GM20431 (cell line): Measurements from ENCODE around the gene CHRNA1.

ENCODE experiments used
- in situ Hi-C: fragments of 300-500 bp; cut with MseI, MboI; formaldehyde crosslinking; loops from one replicate; pipeline ENCODE4 v1.15.0; 2020; ENCODE audit warnings: low sequenced_read_pairs; ENCODE audit not compliant: unreplicated experiment

The CHRNA1 gene

GRCh38 chr2:174763780-174764179, 492 bp downstream of the CHRNA1 start:
- in situ Hi-C loops: no loop called here

GRCh38 chr2:174762464-174762863, 1.8 kb downstream of the CHRNA1 start:
- in situ Hi-C loops: no loop called here

- in situ Hi-C loops: no loop called here
These were observed 2.4 kb downstream of the CHRNA1 start for GRCh38 chr2:174761837-174762236.

GRCh38 chr2:174760845-174761473, 3.3 kb downstream of the CHRNA1 start:
- in situ Hi-C loops: no loop called here

DNA sequence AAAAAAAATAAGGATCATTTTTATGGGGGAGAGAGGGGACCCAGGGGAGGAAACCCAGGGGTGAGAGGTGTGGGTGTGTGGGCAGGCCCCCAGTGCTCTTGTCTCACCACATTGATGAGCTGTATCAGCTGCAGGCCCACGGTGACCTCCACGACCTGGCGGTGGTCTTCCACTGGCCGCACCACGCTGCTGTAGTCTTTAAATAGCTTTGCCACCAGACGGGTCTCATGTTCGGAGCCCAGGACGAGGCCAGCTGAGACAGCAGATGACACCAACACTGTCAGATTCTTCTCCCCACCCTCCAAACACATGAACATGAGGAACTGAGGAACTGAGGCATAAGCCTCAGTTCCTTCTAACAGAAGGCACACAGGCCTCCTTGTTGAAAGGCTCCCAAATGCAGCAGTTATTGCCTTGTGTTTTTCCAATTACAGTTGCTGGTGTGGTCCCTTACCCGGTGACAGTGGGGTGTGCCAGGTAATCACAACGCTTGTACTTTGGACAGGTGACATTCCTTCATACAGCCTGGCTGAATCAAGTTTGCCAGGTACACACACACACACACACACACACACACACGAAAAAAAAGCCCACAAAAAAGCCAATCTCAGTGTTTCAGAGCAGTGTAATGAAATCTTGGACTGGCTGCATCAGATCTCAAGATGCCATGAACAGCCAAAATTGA, 4.7 kb downstream of the CHRNA1 start:
- in situ Hi-C loops: no loop called here

GRCh38 chr2:174756743-174757142, 7.5 kb downstream of the CHRNA1 start:
- in situ Hi-C loops: no loop called here

GRCh38 chr2:174753038-174753633, 11.1 kb downstream of the CHRNA1 start:
- in situ Hi-C loops: no loop called here

GRCh38 chr2:174752403-174753037, 11.8 kb downstream of the CHRNA1 start:
- in situ Hi-C loops: no loop called here

GRCh38 chr2:174750923-174751441, 13.3 kb downstream of the CHRNA1 start:
- in situ Hi-C loops: no loop called here

DNA sequence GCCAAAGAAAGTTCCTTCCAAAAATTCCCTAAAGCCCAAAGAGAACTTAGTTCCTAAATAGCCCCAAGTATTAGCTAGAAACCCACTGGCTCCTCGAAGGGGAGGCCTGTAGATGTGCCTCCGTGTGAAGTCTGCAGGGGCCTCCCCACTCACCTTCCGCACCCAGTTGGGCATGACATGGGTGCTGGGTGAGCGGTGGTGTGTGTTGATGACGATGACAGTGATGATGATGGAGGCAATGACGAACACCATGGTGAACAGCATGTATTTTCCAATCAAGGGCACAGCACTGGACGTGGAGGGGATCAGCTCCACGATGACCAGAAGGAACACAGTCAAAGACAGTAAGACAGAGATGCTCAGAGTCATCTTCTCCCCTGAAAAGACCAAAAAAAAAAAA, 14.5 kb downstream of the CHRNA1 start:
- in situ Hi-C loops: no loop called here

DNA sequence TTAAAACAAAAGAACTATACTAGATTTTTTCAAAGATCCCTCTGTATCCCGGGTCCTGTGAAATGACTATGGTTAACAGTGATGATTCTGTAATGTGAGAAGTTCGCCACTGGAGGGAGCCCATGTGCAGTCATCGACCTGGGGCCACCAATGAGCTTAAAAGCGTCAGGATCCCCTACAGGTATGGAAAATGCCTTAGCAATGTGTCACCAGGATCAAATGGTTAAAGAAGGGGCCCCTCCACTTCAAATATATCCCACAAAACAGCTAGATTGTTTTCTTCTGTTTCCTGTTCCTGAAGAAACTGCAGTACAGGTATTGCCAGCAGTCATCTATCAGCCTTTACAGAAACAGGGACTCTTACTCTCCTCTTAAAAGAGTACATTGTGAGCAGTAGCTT, 15.3 kb downstream of the CHRNA1 start:
- in situ Hi-C loops: no loop called here

DNA sequence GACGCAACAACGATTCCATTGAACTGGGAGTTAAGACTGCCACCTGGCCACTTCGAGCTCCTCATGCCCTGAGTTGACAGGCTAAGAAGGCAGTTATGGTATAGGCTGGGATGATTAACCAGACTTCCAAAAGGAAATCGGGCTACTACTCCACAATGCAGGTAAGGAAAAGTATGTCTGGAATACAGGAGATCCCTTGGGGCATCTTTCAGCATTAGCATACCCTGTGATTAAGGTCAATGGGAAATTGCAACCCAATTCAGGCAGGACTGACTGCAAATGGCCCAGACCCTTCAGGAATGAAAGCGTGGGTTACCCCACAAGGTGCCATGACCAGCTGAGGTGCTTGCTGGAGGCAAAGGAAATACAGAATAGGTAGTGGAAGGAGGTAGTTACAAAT, 19.1 kb downstream of the CHRNA1 start:
- in situ Hi-C loops: no loop called here

- in situ Hi-C loops: no loop called here
These were observed 20.2 kb downstream of the CHRNA1 start for GRCh38 chr2:174744111-174744510.

DNA sequence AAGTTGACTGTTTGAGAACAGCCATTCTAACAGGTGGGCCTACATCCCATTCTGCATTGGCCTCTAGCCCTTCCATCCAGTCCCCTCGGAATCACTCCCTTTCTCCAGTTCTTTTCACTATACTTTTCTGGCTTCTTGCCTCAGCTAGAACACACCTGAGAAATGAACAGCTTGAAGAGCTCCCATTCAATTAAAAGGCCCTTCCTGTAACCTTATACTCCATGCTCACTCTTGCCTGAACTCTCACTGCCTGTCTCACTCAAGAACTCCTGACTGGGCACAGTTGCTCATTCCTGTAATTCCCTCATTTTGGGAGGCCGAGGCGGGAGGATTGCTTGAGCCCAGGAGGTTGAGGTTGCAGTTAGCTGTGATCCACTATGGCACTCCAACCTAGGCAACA, 23.6 kb downstream of the CHRNA1 start:
- in situ Hi-C loops: no loop called here

- in situ Hi-C loops: no loop called here
These were observed 25.4 kb downstream of the CHRNA1 start for GRCh38 chr2:174738841-174739240.

GRCh38 chr2:174731546-174731945, 32.7 kb downstream of the CHRNA1 start:
- in situ Hi-C loops: no loop called here

DNA sequence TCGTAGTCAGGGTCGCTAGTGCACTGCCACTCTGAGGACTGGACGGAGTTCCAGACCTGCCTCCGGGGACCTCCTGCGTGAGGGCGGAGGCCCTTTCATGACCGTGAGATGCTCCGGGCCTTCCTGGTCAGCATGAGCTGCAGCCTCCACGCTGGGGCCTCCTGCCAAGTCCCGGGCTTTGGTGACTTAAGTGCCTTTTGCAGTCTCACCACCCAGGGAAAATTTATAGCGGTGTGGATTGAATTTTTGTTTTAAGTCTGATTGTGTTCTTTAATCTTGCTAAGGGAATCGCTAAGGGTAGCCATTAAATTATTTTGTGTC, 33.6 kb downstream of the CHRNA1 start:
- in situ Hi-C loops: no loop called here

GRCh38 chr2:174729797-174730697, 34.2 kb downstream of the CHRNA1 start:
- in situ Hi-C loops: no loop called here

- in situ Hi-C loops: no loop called here
These were observed 36.2 kb downstream of the CHRNA1 start for GRCh38 chr2:174728096-174728495.

DNA sequence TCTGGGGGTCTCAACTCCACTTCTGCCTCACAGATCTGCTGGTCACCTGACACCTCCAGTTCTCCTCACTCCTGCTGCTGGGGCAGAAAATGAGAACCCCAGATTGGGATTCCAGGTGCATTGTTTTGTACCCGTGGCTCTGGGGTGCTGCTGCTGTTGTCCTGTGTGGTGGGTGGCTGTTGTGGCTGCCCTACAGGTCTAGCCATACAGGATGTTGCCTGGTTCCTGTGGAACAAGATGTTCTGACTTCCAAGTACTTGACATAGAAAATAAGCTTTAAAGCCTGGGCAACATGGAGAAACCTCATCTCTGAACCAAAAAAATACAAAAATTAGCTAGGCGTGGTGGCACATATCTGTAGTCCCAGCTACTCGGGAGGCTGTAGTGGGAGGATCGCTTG, 38.1 kb downstream of the CHRNA1 start:
- in situ Hi-C loops: no loop called here
